T-cell (primary cell): Measurements from ENCODE around the gene JAZF1. TPM values are rescaled to one million over a fixed set of nuclear protein-coding genes. Genes with fewer than 3 reads are reported as not detected.

Source experiments
- ATAC-seq, 4 experiments: fragments of 200-7000 bp in 3 of 4; fragments of 150-1000 bp in 1 of 4; cut with Tn5 transposase; replicated peaks in 1 of 4; 1 replicate in 3 of 4; 2 replicates in 1 of 4; pipeline ENCODE4 v1.10.0; 2021; ENCODE audit warnings: moderate library complexity in 3 of 4, mild to moderate bottlenecking in 2 of 4, moderate number of reproducible peaks in 1 of 4
- CTCF ChIA-PET, 2 donors: fragments of 300-600 bp; sonication (Branson Sonifier 250); formaldehyde crosslinking; loops; one replicate each; lab custom pipeline; 2022; ENCODE audit warnings: antibody characterized with exemption in 2 of 2; lab: Charles Lee
- POLR2A ChIA-PET, 2 donors: fragments of 300-600 bp; sonication (Branson Sonifier 250); formaldehyde crosslinking; loops; one replicate each; lab custom pipeline; 2022; ENCODE audit warnings: antibody characterized with exemption in 2 of 2; lab: Charles Lee
- DNase-seq, 35 experiments: peaks; one replicate each; pipeline versions ENCODE4 v3.0.0 to v3.0.0-alpha.2; 2013 to 2023
- H3K27ac ChIP-seq: one replicate; pipeline ENCODE4 v1.5.1; 2013; ENCODE audit warnings: low read length
- H3K27me3 ChIP-seq, 2 experiments: replicated peaks in 1 of 2; 1 replicate in 1 of 2; 2 replicates in 1 of 2; pipeline versions ENCODE4 v1.6.1 to v1.7.0; 2013; ENCODE audit warnings: low read length in 1 of 2, mixed read lengths in 1 of 2; ENCODE audit not compliant: control insufficient read depth in 2 of 2, insufficient read depth in 2 of 2; ENCODE audit errors: extremely low read depth in 1 of 2
- H3K36me3 ChIP-seq, 2 donors: 1 replicate in 1 of 2; 2 replicates in 1 of 2; pipeline versions ENCODE4 v1.6.1 to v1.7.0; 2013; ENCODE audit warnings: low read length in 1 of 2; ENCODE audit not compliant: control insufficient read depth in 2 of 2, insufficient read depth in 1 of 2; ENCODE audit errors: extremely low read depth in 1 of 2
- H3K4me1 ChIP-seq, 2 experiments: 1 replicate in 1 of 2; 2 replicates in 1 of 2; pipeline versions ENCODE4 v1.6.1 to v1.7.0; 2013; ENCODE audit warnings: low read length in 2 of 2, mixed read lengths in 1 of 2; ENCODE audit not compliant: insufficient read depth in 2 of 2, control insufficient read depth in 1 of 2; ENCODE audit errors: extremely low read depth in 1 of 2
- H3K4me3 ChIP-seq, 2 donors: 1 replicate in 1 of 2; 2 replicates in 1 of 2; pipeline versions ENCODE4 v1.5.1 to v1.7.0; 2013; ENCODE audit warnings: mild to moderate bottlenecking in 2 of 2, low read length in 1 of 2, moderate library complexity in 1 of 2; ENCODE audit not compliant: control insufficient read depth in 1 of 2; ENCODE audit errors: extremely low read depth in 1 of 2
- H3K9me3 ChIP-seq: 2 replicates; pipeline ENCODE4 v1.7.0; 2013
- H3K27ac Mint-ChIP-seq, 2 donors: one replicate each; pipeline ENCODE4 v1.8.0; 2020 to 2021; ENCODE audit warnings: mild to moderate bottlenecking in 2 of 2, mixed read lengths in 2 of 2
- H3K27me3 Mint-ChIP-seq, 2 donors: one replicate each; pipeline ENCODE4 v1.8.0; 2021 to 2022; ENCODE audit warnings: mixed read lengths in 2 of 2
- H3K36me3 Mint-ChIP-seq: one replicate; pipeline ENCODE4 v1.8.0; 2021; ENCODE audit warnings: mixed read lengths
- H3K4me1 Mint-ChIP-seq, 3 donors: one replicate each; pipeline ENCODE4 v1.8.0; 2020 to 2022; ENCODE audit warnings: mixed read lengths in 3 of 3, mild to moderate bottlenecking in 1 of 3
- H3K4me3 Mint-ChIP-seq, 3 donors: one replicate each; pipeline ENCODE4 v1.8.0; 2020 to 2022; ENCODE audit warnings: mild to moderate bottlenecking in 3 of 3, mixed read lengths in 3 of 3, moderate library complexity in 3 of 3
- H3K9me3 Mint-ChIP-seq, 3 donors: one replicate each; pipeline ENCODE4 v1.8.0; 2020 to 2022; ENCODE audit warnings: mixed read lengths in 3 of 3
- WGBS: methylation state at CpG from one replicate; pipeline ENCODE4 v1.1.5; 2013; ENCODE audit warnings: missing lambda C conversion rate; ENCODE audit not compliant: insufficient coverage; 5-methylcytosine and 5-hydroxymethylcytosine counted together
- total RNA-seq, 35 experiments: library from RNA in 6 of 35; stranded (reverse) in 6 of 35; fragments of 120-200 nt in 1 of 35; gene quantifications; one replicate each; pipeline versions ENCODE4 v1.2.1 to v1.2.4 and lab custom pipeline; 2013 to 2026

JAZF1 gene
- total RNA-seq, 5 donors from 2014 or later (not counting 1 experiment from before 2014, with no cell fraction given) = 9.6 to 22.1 (median 15.9) TPM

GRCh38 chr7:28125431-28126409 is 54.9 kb downstream of the JAZF1 start:
- peaks cover 0 to 14% of the 10 kb centered on the region in 2 experiments for H3K4me1 ChIP-seq
- H3K27me3 Mint-ChIP-seq = no peaks in the 10 kb centered on the region
- no peak for ATAC-seq
- 93% methylated on average over 2 of the region's 4 CpGs for WGBS
- H3K4me1 Mint-ChIP-seq = peaks cover 27 to 84% (median 35%) of the 10 kb centered on the region in 3 donors
- H3K4me3 ChIP-seq = no peak overlapping the region
- POLR2A ChIA-PET = interaction anchor here (0.5 to 0.7 kb wide), 3 partner anchors 14 to 451 kb away, joined by 3 to 7 read pairs (median 4); no protein-coding TSS in a partner anchor
- H3K4me3 Mint-ChIP-seq = no peak overlapping the region
- no peak overlapping the region for H3K27ac Mint-ChIP-seq
- no peaks in the 10 kb centered on the region for H3K9me3 ChIP-seq
- no peak for DNase-seq
- H3K27me3 ChIP-seq = no peaks in the 10 kb centered on the region
- no peaks in the 10 kb centered on the region for H3K9me3 Mint-ChIP-seq
- no peaks in the 10 kb centered on the region for H3K36me3 ChIP-seq
- H3K27ac ChIP-seq = no peak overlapping the region
- H3K36me3 Mint-ChIP-seq = peaks cover 5% of the 10 kb centered on the region
- CTCF ChIA-PET = interaction anchor here in 1 of 2 donors (0.5 to 0.6 kb wide), 4 partner anchors 13 to 434 kb away, joined by 3 to 5 read pairs (median 4); no protein-coding TSS in a partner anchor

DNA sequence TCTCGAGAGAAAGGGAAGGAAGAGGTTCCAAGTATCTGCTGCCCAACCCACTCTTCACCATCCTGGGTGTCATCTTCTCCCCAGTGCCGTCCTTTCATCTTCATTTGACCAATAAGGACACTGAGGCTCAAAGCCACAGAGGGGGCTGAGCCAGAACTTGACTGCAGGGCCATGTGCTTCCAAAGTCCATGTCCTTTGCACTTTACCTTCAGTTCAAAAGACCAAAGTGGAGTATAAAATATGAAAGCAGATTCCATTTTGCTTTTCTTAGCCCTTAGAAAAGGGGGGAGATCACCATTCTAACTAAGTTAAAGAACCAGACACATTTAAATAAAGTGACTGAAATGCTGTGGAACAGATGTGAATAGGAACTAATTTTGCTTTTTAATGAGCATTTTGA is 56.2 kb downstream of the JAZF1 start:
- 80% methylated on average over 1 of the region's 2 CpGs for WGBS
- ChIA-PET CTCF (no interaction called here), POLR2A (no interaction called here)
- no peaks in the 10 kb centered on the region for H3K27me3 Mint-ChIP-seq
- Histone ChIP-seq H3K27ac (no peak overlapping the region), H3K4me3 (no peak overlapping the region), H3K9me3 (no peaks in the 10 kb centered on the region), H3K27me3 (no peaks in the 10 kb centered on the region), H3K4me1 (peaks cover 4 to 19% of the 10 kb centered on the region in 2 experiments), H3K36me3 (no peaks in the 10 kb centered on the region)
- no peak overlapping the region for H3K27ac Mint-ChIP-seq
- no peak overlapping the region for H3K4me3 Mint-ChIP-seq
- no peaks in the 10 kb centered on the region for H3K9me3 Mint-ChIP-seq
- peaks cover 37 to 95% (median 47%) of the 10 kb centered on the region in 3 donors for H3K4me1 Mint-ChIP-seq
- DNase-seq (no peak), ATAC-seq (no peak)
- peaks cover 5% of the 10 kb centered on the region for H3K36me3 Mint-ChIP-seq

DNA sequence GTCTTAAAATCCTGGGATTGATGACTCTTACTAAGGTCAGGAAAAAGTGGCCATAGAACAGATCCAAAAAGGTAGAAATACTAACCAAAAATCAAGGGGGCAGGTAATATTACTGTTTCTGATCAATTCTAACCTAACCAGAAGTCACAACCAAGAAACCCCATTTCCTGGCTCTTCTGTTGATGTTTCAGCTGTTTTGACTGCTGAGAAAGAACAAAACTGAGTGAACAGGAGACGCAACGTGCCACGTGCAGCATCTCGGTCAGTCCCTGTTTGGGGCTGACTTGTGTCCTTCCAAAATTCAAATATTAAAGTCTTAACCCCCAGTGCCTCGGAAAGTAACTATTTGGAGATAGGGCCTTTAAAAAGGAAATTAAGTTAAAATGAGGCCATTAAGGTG is 56.8 kb downstream of the JAZF1 start:
- Histone ChIP-seq H3K9me3 (no peaks in the 10 kb centered on the region), H3K27ac (no peak overlapping the region), H3K36me3 (no peaks in the 10 kb centered on the region), H3K4me1 (peaks cover 4 to 19% of the 10 kb centered on the region in 2 experiments), H3K4me3 (no peak overlapping the region), H3K27me3 (no peaks in the 10 kb centered on the region)
- CTCF ChIA-PET = no interaction called here
- Mint-ChIP-seq H3K27me3 (no peaks in the 10 kb centered on the region), H3K9me3 (no peaks in the 10 kb centered on the region), H3K27ac (peak overlapping the region in 1 of 2 donors; percentile 82), H3K4me1 (peaks cover 36 to 95% (median 44%) of the 10 kb centered on the region in 3 donors), H3K36me3 (peaks cover 5% of the 10 kb centered on the region), H3K4me3 (no peak overlapping the region)
- DNase-seq (no peak), ATAC-seq (peak in 2 of 4 experiments; percentile 44 to 55)
- POLR2A ChIA-PET = no interaction called here
- WGBS = no CpG with 5 or more reads among the region's 5 CpGs

DNA sequence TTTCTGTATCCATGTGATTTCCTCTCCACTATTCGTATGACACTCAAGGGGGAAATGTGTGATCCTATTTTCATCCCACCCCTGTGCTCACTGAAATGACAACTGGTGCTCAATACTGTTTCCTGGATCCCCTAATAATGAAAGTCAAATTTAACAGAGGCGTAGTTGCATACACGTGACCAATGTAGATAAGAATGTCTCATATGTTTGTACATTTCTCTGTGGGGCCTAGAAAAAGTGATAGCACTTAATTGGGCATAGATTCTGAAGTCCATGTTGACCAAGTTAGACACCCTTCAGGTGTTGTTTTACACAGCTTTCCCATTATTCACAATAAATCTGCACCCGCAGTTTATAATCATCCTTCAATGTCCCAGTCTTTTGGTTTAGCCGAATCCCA is 59.1 kb downstream of the JAZF1 start:
- H3K9me3 ChIP-seq = no peaks in the 10 kb centered on the region
- no peak for ATAC-seq
- H3K27ac ChIP-seq = no peak overlapping the region
- no peaks in the 10 kb centered on the region for H3K27me3 Mint-ChIP-seq
- DNase-seq = no peak
- H3K4me1 Mint-ChIP-seq = peaks cover 32 to 81% (median 41%) of the 10 kb centered on the region in 3 donors
- H3K4me3 ChIP-seq = no peak overlapping the region
- no peaks in the 10 kb centered on the region for H3K36me3 ChIP-seq
- WGBS = 100% methylated on average over 1 of the region's 5 CpGs
- peaks cover 3% of the 10 kb centered on the region for H3K36me3 Mint-ChIP-seq
- H3K4me1 ChIP-seq = peaks cover 4 to 19% of the 10 kb centered on the region in 2 experiments
- H3K27ac Mint-ChIP-seq = no peak overlapping the region
- no peaks in the 10 kb centered on the region for H3K27me3 ChIP-seq
- ChIA-PET CTCF (interaction anchor here in 1 of 2 donors (0.6 kb wide), 1 partner anchor 12 kb away, joined by 4 read pairs; no protein-coding TSS in a partner anchor), POLR2A (interaction anchor here in 1 of 2 donors (0.6 kb wide), 1 partner anchor 13 kb away, joined by 4 read pairs; no protein-coding TSS in a partner anchor)
- no peaks in the 10 kb centered on the region for H3K9me3 Mint-ChIP-seq
- H3K4me3 Mint-ChIP-seq = no peak overlapping the region

GRCh38 chr7:28116041-28116440 is 64.6 kb downstream of the JAZF1 start:
- ChIA-PET CTCF (no interaction called here), POLR2A (no interaction called here)
- no peaks in the 10 kb centered on the region for H3K9me3 ChIP-seq
- no peaks in the 10 kb centered on the region for H3K36me3 ChIP-seq
- no peak overlapping the region for H3K4me3 ChIP-seq
- H3K27me3 ChIP-seq = no peaks in the 10 kb centered on the region
- Mint-ChIP-seq H3K27me3 (no peaks in the 10 kb centered on the region), H3K9me3 (no peaks in the 10 kb centered on the region), H3K4me3 (no peak overlapping the region), H3K36me3 (peaks cover 5% of the 10 kb centered on the region), H3K4me1 (peaks cover 17 to 49% (median 20%) of the 10 kb centered on the region in 3 donors), H3K27ac (no peak overlapping the region)
- ATAC-seq = no peak
- 100% methylated on average over 1 of the region's 2 CpGs for WGBS
- no peak overlapping the region for H3K27ac ChIP-seq
- H3K4me1 ChIP-seq = peaks cover 4 to 6% of the 10 kb centered on the region in 2 experiments
- no peak for DNase-seq

DNA sequence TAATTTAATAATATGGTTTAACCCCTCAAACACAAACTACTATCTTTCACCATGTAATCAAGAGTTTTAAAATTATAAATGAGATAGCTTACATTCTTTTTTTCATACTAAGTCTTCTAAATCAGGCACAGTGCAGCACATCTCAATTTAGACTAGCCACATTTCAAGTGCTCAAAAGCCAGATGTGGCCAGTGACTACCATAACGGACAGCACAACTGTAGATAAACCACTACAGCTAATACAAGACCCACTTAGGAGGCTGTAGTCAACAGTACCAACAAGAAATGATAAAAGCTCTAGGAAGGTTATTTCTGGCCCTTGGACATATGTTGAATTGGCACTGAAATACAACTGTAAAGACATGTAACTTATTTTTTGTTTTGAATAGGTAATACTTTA is 65.3 kb downstream of the JAZF1 start:
- H3K36me3 ChIP-seq = no peaks in the 10 kb centered on the region
- WGBS = no CpG with 5 or more reads among the region's 1 CpG
- no peaks in the 10 kb centered on the region for H3K27me3 Mint-ChIP-seq
- DNase-seq = no peak
- no peaks in the 10 kb centered on the region for H3K9me3 ChIP-seq
- ChIA-PET CTCF (no interaction called here), POLR2A (no interaction called here)
- no peak for ATAC-seq
- H3K9me3 Mint-ChIP-seq = no peaks in the 10 kb centered on the region
- no peak overlapping the region for H3K4me3 ChIP-seq
- H3K4me3 Mint-ChIP-seq = no peak overlapping the region
- no peaks in the 10 kb centered on the region for H3K27me3 ChIP-seq
- no peak overlapping the region for H3K27ac Mint-ChIP-seq
- H3K27ac ChIP-seq = no peak overlapping the region
- peaks cover 12 to 41% (median 18%) of the 10 kb centered on the region in 3 donors for H3K4me1 Mint-ChIP-seq
- H3K4me1 ChIP-seq = peaks cover under 1 to 2% of the 10 kb centered on the region in 2 experiments
- H3K36me3 Mint-ChIP-seq = peaks cover 5% of the 10 kb centered on the region
